Lung (tissue), 12 donors: ENCODE data around the gene NTM. TPM values are rescaled to one million over a fixed set of nuclear protein-coding genes. Genes with fewer than 3 reads are reported as not detected.

Source experiments
- ATAC-seq: fragments of 200-7000 bp; cut with Tn5 transposase; one replicate; pipeline ENCODE4 v1.9.1; 2020; ENCODE audit warnings: moderate number of reproducible peaks; ENCODE audit not compliant: insufficient read depth, low FRiP score
- DNase-seq, 3 donors: peaks; one replicate each; pipeline ENCODE4 v3.0.0-alpha.2; 2013 to 2017
- H3K27ac ChIP-seq, 2 donors: one replicate each; pipeline ENCODE4 v1.5.1; 2013; ENCODE audit warnings: mild to moderate bottlenecking in 2 of 2, moderate library complexity in 2 of 2, control low read depth in 1 of 2, inconsistent platforms in 1 of 2, low read depth in 1 of 2, low read length in 1 of 2
- H3K27me3 ChIP-seq, 3 donors: one replicate each; pipeline ENCODE4 v1.5.1; 2013; ENCODE audit warnings: low read length in 2 of 3; ENCODE audit not compliant: control insufficient read depth in 3 of 3, insufficient read depth in 3 of 3
- H3K36me3 ChIP-seq, 4 donors: one replicate each; pipeline ENCODE4 v1.5.1; 2013; ENCODE audit warnings: low read length in 4 of 4, mild to moderate bottlenecking in 1 of 4, moderate library complexity in 1 of 4; ENCODE audit not compliant: control insufficient read depth in 4 of 4, insufficient read depth in 4 of 4
- H3K4me1 ChIP-seq, 5 donors: one replicate each; pipeline ENCODE4 v1.5.1; 2013; ENCODE audit warnings: low read length in 5 of 5, mild to moderate bottlenecking in 2 of 5, moderate library complexity in 1 of 5; ENCODE audit not compliant: control insufficient read depth in 5 of 5, insufficient read depth in 5 of 5
- H3K4me3 ChIP-seq: one replicate; pipeline ENCODE4 v1.5.1; 2013; ENCODE audit warnings: mild to moderate bottlenecking, control low read depth, moderate library complexity
- H3K9ac ChIP-seq, 2 donors: one replicate each; pipeline ENCODE4 v1.5.1; 2013; ENCODE audit warnings: low read length in 2 of 2, control low read depth in 1 of 2; ENCODE audit not compliant: insufficient read depth in 1 of 2
- H3K9me3 ChIP-seq, 4 donors: one replicate each; pipeline ENCODE4 v1.5.1; 2013; ENCODE audit warnings: low read length in 3 of 4, mild to moderate bottlenecking in 1 of 4, moderate library complexity in 1 of 4; ENCODE audit not compliant: control insufficient read depth in 4 of 4, insufficient read depth in 3 of 4
- WGBS, 2 donors: extraction: QIAGEN DNeasy Blood & Tissue Kit; methylation state at CpG; one replicate each; pipeline ENCODE4 v1.1.7; 2013; 5-methylcytosine and 5-hydroxymethylcytosine counted together
- polyA plus RNA-seq, 2 donors: library from polyadenylated mRNA; stranded (reverse); fragments of 200-250 nt; gene quantifications; one replicate each; pipeline ENCODE4 v1.2.1, GENCODE V29; 2013
- total RNA-seq, 2 donors: library from RNA; depleted of rRNA in 1 of 2; stranded (reverse); fragments of >200 nt in 1 of 2; gene quantifications; one replicate each; pipeline ENCODE4 v1.2.1, GENCODE V29; 2014 to 2021
- TF ChIP-seq, protein P1 (sequence below): IDR thresholded peaks from 2 replicates; pipeline ENCODE4 v1.5.1; 2012; ENCODE audit warnings: mild to moderate bottlenecking; ENCODE audit errors: control extremely low read depth, extremely low read depth
- donor health status: control.
- donor health status: control.
- donor health status: Bipolar disorder and iron deficiency.
- donor health status: healthy.
- donor health status: DM: yes; HTN: yes; CAD: no.

NTM gene
- total and polyA plus RNA-seq, 4 donors: 0.39 to 30.9 (median 7.2) TPM

DNA sequence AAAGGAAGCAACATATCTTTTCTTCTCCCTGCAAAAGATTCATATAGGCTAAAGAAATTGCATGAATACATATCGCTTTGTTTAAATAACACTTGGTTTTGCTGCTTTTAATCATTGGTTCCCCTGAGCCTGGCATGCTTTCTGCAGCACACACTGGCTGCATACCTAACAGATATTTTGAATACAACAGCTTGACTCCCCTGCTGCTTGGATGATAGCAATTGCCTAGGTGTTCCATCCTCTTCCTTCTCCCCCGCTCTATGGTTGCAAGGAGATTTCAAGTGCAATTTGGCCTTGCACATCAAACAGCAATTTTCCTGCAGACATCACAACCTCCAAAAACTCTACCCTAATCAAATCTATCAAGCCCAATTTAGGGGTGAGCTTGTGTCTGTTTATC lies 430.0 kb downstream of the NTM start:
- ATAC-seq (no peak), DNase-seq (no peak)
- H3K9ac ChIP-seq: no peak overlapping the region
- 86 to 87% methylated on average over 2 of the region's 2 CpGs for WGBS, 2 donors
- no peaks in the 10 kb centered on the region for H3K36me3 ChIP-seq
- no peak overlapping the region for H3K4me3 ChIP-seq
- no peaks in the 10 kb centered on the region for H3K4me1 ChIP-seq
- no peak overlapping the region for H3K27ac ChIP-seq
- TF ChIP-seq, protein P1, sequence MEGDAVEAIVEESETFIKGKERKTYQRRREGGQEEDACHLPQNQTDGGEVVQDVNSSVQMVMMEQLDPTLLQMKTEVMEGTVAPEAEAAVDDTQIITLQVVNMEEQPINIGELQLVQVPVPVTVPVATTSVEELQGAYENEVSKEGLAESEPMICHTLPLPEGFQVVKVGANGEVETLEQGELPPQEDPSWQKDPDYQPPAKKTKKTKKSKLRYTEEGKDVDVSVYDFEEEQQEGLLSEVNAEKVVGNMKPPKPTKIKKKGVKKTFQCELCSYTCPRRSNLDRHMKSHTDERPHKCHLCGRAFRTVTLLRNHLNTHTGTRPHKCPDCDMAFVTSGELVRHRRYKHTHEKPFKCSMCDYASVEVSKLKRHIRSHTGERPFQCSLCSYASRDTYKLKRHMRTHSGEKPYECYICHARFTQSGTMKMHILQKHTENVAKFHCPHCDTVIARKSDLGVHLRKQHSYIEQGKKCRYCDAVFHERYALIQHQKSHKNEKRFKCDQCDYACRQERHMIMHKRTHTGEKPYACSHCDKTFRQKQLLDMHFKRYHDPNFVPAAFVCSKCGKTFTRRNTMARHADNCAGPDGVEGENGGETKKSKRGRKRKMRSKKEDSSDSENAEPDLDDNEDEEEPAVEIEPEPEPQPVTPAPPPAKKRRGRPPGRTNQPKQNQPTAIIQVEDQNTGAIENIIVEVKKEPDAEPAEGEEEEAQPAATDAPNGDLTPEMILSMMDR: no peak
- no peaks in the 10 kb centered on the region for H3K9me3 ChIP-seq
- H3K27me3 ChIP-seq: peaks cover 0 to 17% (median 3%) of the 10 kb centered on the region in 3 donors

DNA sequence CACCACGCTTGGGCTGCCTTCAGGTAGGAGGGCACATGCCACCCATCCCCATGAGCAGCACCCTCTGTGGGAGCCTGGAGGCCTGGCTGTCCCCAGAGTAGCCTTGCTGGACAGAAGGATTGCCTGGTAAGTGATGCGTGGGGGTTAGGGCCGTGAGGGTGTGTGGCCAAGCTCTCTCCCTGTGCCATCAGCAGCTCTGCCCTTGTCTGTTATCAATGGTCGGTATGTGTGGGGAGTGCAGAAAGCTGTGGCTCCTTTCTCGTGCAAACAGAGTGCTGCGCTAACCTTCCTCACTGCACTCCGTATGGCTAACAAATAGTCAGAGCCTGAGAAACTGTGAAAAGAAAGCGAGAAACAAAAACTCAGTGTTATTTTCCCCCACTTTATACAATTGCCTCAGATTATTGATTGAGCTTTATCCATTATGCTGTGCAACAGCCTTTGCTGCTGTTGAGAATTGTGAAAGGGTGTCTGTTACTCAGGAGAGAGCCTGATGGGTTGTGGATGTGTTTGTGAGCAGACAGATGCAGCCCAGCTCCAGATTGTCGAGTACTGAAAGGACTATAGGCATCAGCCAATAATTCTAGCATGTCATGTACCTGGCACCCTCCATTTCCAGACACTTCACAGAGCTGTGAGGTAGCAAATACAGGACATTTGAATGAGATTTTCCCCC lies 432.2 kb downstream of the NTM start:
- Histone ChIP-seq H3K4me1 (no peaks in the 10 kb centered on the region), H3K9ac (no peak overlapping the region), H3K36me3 (no peaks in the 10 kb centered on the region), H3K27me3 (peaks cover 0 to 17% (median 3%) of the 10 kb centered on the region in 3 donors), H3K27ac (no peak overlapping the region), H3K9me3 (no peaks in the 10 kb centered on the region), H3K4me3 (no peak overlapping the region)
- no peak for ATAC-seq
- TF ChIP-seq, protein P1: no peak
- WGBS, 2 donors: 58 to 76% methylated on average over 9 of the region's 9 CpGs
- no peak for DNase-seq

DNA sequence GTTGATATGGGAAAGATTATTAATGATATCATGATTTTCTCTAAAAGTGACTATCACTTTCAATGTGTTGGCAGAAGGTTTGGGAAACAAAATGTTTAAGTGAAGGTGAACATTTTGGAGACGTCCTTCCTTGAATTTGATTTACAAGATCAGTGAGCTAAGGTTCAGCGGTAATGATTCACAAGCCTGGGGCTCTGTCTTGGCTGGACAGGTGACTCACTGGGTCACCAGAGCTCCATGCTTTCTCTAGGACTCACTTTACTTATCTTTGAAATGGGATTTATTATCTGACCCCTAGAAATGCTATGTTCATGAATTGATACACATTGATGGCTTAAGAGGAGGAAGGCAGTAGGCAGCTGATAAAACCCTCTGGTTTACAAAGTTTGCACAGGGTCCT lies 437.5 kb downstream of the NTM start:
- WGBS, 2 donors: 83 to 92% methylated on average over 2 of the region's 2 CpGs
- H3K27ac ChIP-seq: no peak overlapping the region
- no peak for ATAC-seq
- peaks cover 0 to 2% (median 0%) of the 10 kb centered on the region in 4 donors for H3K9me3 ChIP-seq
- H3K4me3 ChIP-seq: no peak overlapping the region
- H3K27me3 ChIP-seq: peaks cover 0 to 11% (median 0%) of the 10 kb centered on the region in 3 donors
- H3K9ac ChIP-seq: no peak overlapping the region
- peaks cover 0 to 23% (median 0%) of the 10 kb centered on the region in 5 donors for H3K4me1 ChIP-seq
- TF ChIP-seq, protein P1: no peak
- H3K36me3 ChIP-seq: no peaks in the 10 kb centered on the region
- no peak for DNase-seq
